Trophoblast cell (in vitro differentiated cells and primary cell): ENCODE data around the gene ZNF683.

Experiments
- DNase-seq, 2 donors: peaks; one replicate each; pipeline ENCODE4 v3.0.0-alpha.2; 2016
- H2AFZ ChIP-seq: 2 replicates; pipeline ENCODE4 v1.6.1; 2013; ENCODE audit warnings: low read length, moderate library complexity, mild to moderate bottlenecking; ENCODE audit not compliant: insufficient read depth, poor library complexity
- H2AK5ac ChIP-seq: 2 replicates; pipeline ENCODE4 v1.6.1; 2013; ENCODE audit warnings: mild to moderate bottlenecking, low read length
- H2BK120ac ChIP-seq: 2 replicates; pipeline ENCODE4 v1.6.1; 2013; ENCODE audit warnings: low read length, mild to moderate bottlenecking, moderate library complexity; ENCODE audit not compliant: insufficient read depth, poor library complexity
- H2BK12ac ChIP-seq: 2 replicates; pipeline ENCODE4 v1.6.1; 2013; ENCODE audit warnings: mild to moderate bottlenecking, low read length, moderate library complexity
- H2BK5ac ChIP-seq: 2 replicates; pipeline ENCODE4 v1.6.1; 2013; ENCODE audit warnings: low read length, low read depth, moderate library complexity, mild to moderate bottlenecking; ENCODE audit not compliant: poor library complexity
- H3K14ac ChIP-seq: 2 replicates; pipeline ENCODE4 v1.6.1; 2013; ENCODE audit warnings: mild to moderate bottlenecking, low read length
- H3K18ac ChIP-seq: 2 replicates; pipeline ENCODE4 v1.6.1; 2013; ENCODE audit warnings: mild to moderate bottlenecking, low read length
- H3K23ac ChIP-seq: 2 replicates; pipeline ENCODE4 v1.6.1; 2013; ENCODE audit warnings: low read length
- H3K27ac ChIP-seq: 2 replicates; pipeline ENCODE4 v1.5.1; 2013; ENCODE audit warnings: low read depth, mild to moderate bottlenecking, inconsistent platforms, low read length, moderate library complexity
- H3K27me3 ChIP-seq: 2 replicates; pipeline ENCODE4 v1.6.1; 2013; ENCODE audit warnings: inconsistent platforms, mild to moderate bottlenecking, low read length, moderate library complexity; ENCODE audit not compliant: insufficient read depth
- H3K36me3 ChIP-seq, 2 experiments: 1 replicate in 1 of 2; 2 replicates in 1 of 2; pipeline ENCODE4 v1.6.1; 2013; ENCODE audit warnings: low read length in 2 of 2, mild to moderate bottlenecking in 2 of 2, moderate library complexity in 1 of 2; ENCODE audit not compliant: insufficient read depth in 2 of 2, control insufficient read depth in 1 of 2
- H3K4ac ChIP-seq: 2 replicates; pipeline ENCODE4 v1.6.1; 2013; ENCODE audit warnings: low read depth, mild to moderate bottlenecking, low read length, moderate library complexity
- H3K4me1 ChIP-seq, 2 experiments: 1 replicate in 1 of 2; 2 replicates in 1 of 2; pipeline ENCODE4 v1.6.1; 2013; ENCODE audit warnings: low read length in 2 of 2, mild to moderate bottlenecking in 2 of 2, moderate library complexity in 1 of 2; ENCODE audit not compliant: insufficient read depth in 2 of 2, control insufficient read depth in 1 of 2
- H3K4me2 ChIP-seq: 2 replicates; pipeline ENCODE4 v1.6.1; 2013; ENCODE audit warnings: inconsistent platforms, mild to moderate bottlenecking, low read length, moderate library complexity
- H3K4me3 ChIP-seq: 2 replicates; pipeline ENCODE4 v1.5.1; 2013; ENCODE audit warnings: mild to moderate bottlenecking, low read depth, low read length, inconsistent platforms
- H3K79me1 ChIP-seq: one replicate; pipeline ENCODE4 v1.6.1; 2013; ENCODE audit warnings: low read length
- H3K79me2 ChIP-seq: 2 replicates; pipeline ENCODE4 v1.6.1; 2013; ENCODE audit warnings: low read length, mild to moderate bottlenecking; ENCODE audit not compliant: control insufficient read depth, insufficient read depth, poor library complexity
- H3K9ac ChIP-seq: 2 replicates; pipeline ENCODE4 v1.6.1; 2013; ENCODE audit warnings: mild to moderate bottlenecking, low read length
- H3K9me3 ChIP-seq: 2 replicates; pipeline ENCODE4 v1.6.1; 2013; ENCODE audit warnings: low read depth, mild to moderate bottlenecking, control low read depth, inconsistent platforms, low read length; ENCODE audit not compliant: insufficient read depth
- H4K12ac ChIP-seq: 2 replicates; pipeline ENCODE4 v1.6.1; 2013; ENCODE audit warnings: low read depth, mild to moderate bottlenecking, low read length, moderate library complexity
- H4K8ac ChIP-seq: 2 replicates; pipeline ENCODE4 v1.6.1; 2013; ENCODE audit warnings: low read depth, mild to moderate bottlenecking, low read length, moderate library complexity
- H4K91ac ChIP-seq: one replicate; pipeline ENCODE4 v1.6.1; 2013; ENCODE audit warnings: low read depth, mild to moderate bottlenecking, low read length, moderate library complexity
- WGBS: extraction: QIAGEN DNeasy Blood & Tissue Kit; methylation state at CpG from one replicate; pipeline ENCODE4 v1.1.7; 2013; ENCODE audit warnings: missing lambda C conversion rate; ENCODE audit not compliant: insufficient read length, insufficient coverage; ENCODE audit errors: extremely low coverage; 5-methylcytosine and 5-hydroxymethylcytosine counted together

The ZNF683 gene

DNA sequence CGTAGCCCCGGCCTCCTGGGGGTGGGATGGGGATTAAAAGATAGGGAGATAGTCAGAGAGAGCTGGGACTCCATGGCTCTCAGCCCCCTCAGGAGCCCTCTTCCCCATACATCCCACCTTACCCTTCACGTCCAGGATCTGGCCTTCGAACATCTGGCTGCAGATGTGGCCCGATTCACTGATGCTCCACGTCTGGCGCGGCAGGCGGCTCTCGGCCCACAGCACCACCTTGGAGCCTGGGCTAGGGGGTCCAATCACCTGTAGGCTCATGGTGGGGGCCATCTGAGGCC, 50.6 kb downstream of the ZNF683 start:
- Histone ChIP-seq H2BK12ac (no peak overlapping the region), H2BK120ac (no peak overlapping the region), H2AFZ (no peak overlapping the region), H3K36me3 (peaks cover 37 to 40% of the 10 kb centered on the region in 2 experiments), H3K14ac (no peak overlapping the region), H4K91ac (no peak overlapping the region), H3K9ac (no peak overlapping the region), H3K27me3 (no peaks in the 10 kb centered on the region), H3K9me3 (peaks cover 5% of the 10 kb centered on the region), H3K18ac (no peak overlapping the region), H3K79me1 (no peaks in the 10 kb centered on the region), H4K12ac (no peak overlapping the region), H3K4ac (no peak overlapping the region), H3K27ac (no peak overlapping the region), H3K79me2 (no peaks in the 10 kb centered on the region), H2AK5ac (no peak overlapping the region), H3K4me2 (no peak overlapping the region), H3K23ac (no peak overlapping the region), H2BK5ac (no peak overlapping the region), H3K4me1 (peaks cover 6 to 8% of the 10 kb centered on the region in 2 experiments), H4K8ac (no peak overlapping the region), H3K4me3 (no peak overlapping the region)
- no CpG with 5 or more reads among the region's 10 CpGs for WGBS
- no peak for DNase-seq

DNA sequence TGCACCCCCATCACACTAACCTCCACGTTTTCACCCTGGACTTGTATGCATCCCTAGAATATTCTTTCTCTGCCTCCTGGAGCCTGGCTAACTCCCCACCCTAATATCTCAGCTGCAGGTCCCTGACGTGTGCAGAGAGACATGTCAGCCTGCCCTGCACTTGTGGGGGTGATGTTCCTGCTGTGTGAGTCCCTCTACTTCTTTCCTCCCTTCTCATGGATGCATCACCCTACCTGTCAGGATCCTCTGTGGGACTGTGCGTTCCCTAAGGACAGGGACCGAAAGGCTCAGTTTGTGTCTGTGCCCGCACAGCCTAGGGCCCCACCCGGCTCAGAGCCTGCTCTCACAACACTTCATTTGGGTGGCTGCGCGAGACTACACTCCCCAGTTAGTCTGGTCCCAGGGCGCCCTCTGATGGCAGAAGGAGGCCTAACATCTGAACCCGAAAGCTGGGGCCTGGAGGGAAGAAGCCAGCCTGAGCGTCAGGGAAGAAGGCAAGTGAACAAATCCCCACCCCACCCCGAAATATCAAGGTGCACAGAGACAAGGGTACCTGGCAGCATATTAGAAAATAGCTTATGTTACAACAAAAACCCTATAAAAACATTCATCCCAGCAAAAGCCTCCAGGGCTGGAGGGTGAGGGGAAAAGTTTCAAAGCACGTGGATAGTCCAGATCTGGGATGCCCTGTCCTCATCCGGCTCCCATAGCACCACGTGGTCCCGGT, 51.1 kb downstream of the ZNF683 start:
- no peak overlapping the region for H4K12ac ChIP-seq
- H3K4me2 ChIP-seq = no peak overlapping the region
- no peak overlapping the region for H3K27ac ChIP-seq
- H3K14ac ChIP-seq = no peak overlapping the region
- no peak overlapping the region for H2BK5ac ChIP-seq
- no peak overlapping the region for H2AFZ ChIP-seq
- DNase-seq = peak; percentile 77 to 94
- peaks cover 6 to 8% of the 10 kb centered on the region in 2 experiments for H3K4me1 ChIP-seq
- no peak overlapping the region for H2BK12ac ChIP-seq
- H3K23ac ChIP-seq = no peak overlapping the region
- H3K36me3 ChIP-seq = peaks cover 37 to 40% of the 10 kb centered on the region in 2 experiments
- H3K4me3 ChIP-seq = no peak overlapping the region
- no peak overlapping the region for H2AK5ac ChIP-seq
- H3K79me1 ChIP-seq = no peaks in the 10 kb centered on the region
- no peak overlapping the region for H4K8ac ChIP-seq
- H4K91ac ChIP-seq = no peak overlapping the region
- no peak overlapping the region for H3K18ac ChIP-seq
- WGBS = no CpG with 5 or more reads among the region's 16 CpGs
- no peak overlapping the region for H3K9ac ChIP-seq
- no peak overlapping the region for H2BK120ac ChIP-seq
- H3K9me3 ChIP-seq = peaks cover 5% of the 10 kb centered on the region
- no peaks in the 10 kb centered on the region for H3K27me3 ChIP-seq
- no peaks in the 10 kb centered on the region for H3K79me2 ChIP-seq
- H3K4ac ChIP-seq = no peak overlapping the region

DNA sequence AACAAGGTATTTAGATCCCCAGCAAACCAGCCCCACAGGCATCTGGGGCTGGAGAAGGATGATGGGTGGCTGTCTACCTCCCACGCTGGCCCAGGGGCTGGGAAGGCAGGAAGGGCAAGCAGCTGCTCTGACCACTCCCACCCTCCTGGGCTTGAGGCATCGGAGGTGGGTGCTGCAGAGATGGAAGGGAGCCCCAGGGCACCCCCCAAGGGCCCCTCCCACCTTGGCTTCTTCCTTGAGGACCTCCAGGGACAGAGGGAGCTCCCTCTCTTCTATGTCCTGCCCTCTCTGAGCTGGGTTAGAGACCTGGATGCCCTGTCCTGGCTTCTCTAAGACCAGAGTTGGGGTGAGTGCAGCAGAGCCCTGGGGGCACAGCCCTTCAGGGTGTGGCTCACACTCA, 51.7 kb downstream of the ZNF683 start:
- no CpG with 5 or more reads among the region's 2 CpGs for WGBS
- Histone ChIP-seq H3K4me1 (peaks cover 6 to 8% of the 10 kb centered on the region in 2 experiments), H3K9me3 (peaks cover 5% of the 10 kb centered on the region), H4K91ac (no peak overlapping the region), H2AK5ac (no peak overlapping the region), H4K8ac (no peak overlapping the region), H4K12ac (no peak overlapping the region), H3K4me2 (no peak overlapping the region), H2BK5ac (no peak overlapping the region), H3K18ac (no peak overlapping the region), H3K27me3 (no peaks in the 10 kb centered on the region), H3K79me2 (no peaks in the 10 kb centered on the region), H3K36me3 (peaks cover 35 to 40% of the 10 kb centered on the region in 2 experiments), H3K14ac (no peak overlapping the region), H3K9ac (no peak overlapping the region), H3K4ac (no peak overlapping the region), H2BK12ac (no peak overlapping the region), H3K4me3 (no peak overlapping the region), H2AFZ (no peak overlapping the region), H3K27ac (no peak overlapping the region), H2BK120ac (no peak overlapping the region), H3K79me1 (no peaks in the 10 kb centered on the region), H3K23ac (no peak overlapping the region)
- no peak for DNase-seq

GRCh38 chr1:26318338-26319064, 54.0 kb downstream of the ZNF683 start:
- Histone ChIP-seq H3K23ac (no peak overlapping the region), H3K14ac (no peak overlapping the region), H2BK12ac (no peak overlapping the region), H3K27ac (no peak overlapping the region), H3K4me3 (no peak overlapping the region), H3K18ac (no peak overlapping the region), H3K27me3 (no peaks in the 10 kb centered on the region), H2AFZ (no peak overlapping the region), H3K79me2 (no peaks in the 10 kb centered on the region), H4K91ac (no peak overlapping the region), H2BK5ac (no peak overlapping the region), H3K9ac (no peak overlapping the region), H3K9me3 (peaks cover under 1% of the 10 kb centered on the region), H4K8ac (no peak overlapping the region), H3K79me1 (no peaks in the 10 kb centered on the region), H3K36me3 (peaks cover 20 to 22% of the 10 kb centered on the region in 2 experiments), H2BK120ac (no peak overlapping the region), H4K12ac (no peak overlapping the region), H3K4ac (no peak overlapping the region), H3K4me2 (no peak overlapping the region), H2AK5ac (no peak overlapping the region), H3K4me1 (peaks cover 6 to 8% of the 10 kb centered on the region in 2 experiments)
- no peak for DNase-seq
- WGBS = no CpG with 5 or more reads among the region's 9 CpGs
